Endothelial cell of umbilical vein (primary cell): Measurements from ENCODE around the gene ZNF385B.

Experiments
- CTCF ChIP-seq, 2 donors: IDR thresholded peaks; 1 replicate in 1 of 2; 2 replicates in 1 of 2; pipeline ENCODE4 v1.5.1; 2011; ENCODE audit warnings: low read length in 2 of 2, mild to moderate bottlenecking in 2 of 2, moderate library complexity in 2 of 2, control low read depth in 1 of 2, inconsistent platforms in 1 of 2, low read depth in 1 of 2; ENCODE audit not compliant: insufficient read depth in 1 of 2; ENCODE audit errors: extremely low read depth in 1 of 2
- EZH2 ChIP-seq: IDR thresholded peaks from 2 replicates; pipeline ENCODE4 v1.6.1; 2012; ENCODE audit warnings: borderline replicate concordance, low read depth, mild to moderate bottlenecking, moderate library complexity, low read length, inconsistent platforms; ENCODE audit not compliant: severe bottlenecking
- FOS ChIP-seq: IDR thresholded peaks from 2 replicates; pipeline ENCODE4 v1.6.1; 2011; ENCODE audit warnings: mild to moderate bottlenecking, low read length, moderate library complexity, borderline replicate concordance; ENCODE audit not compliant: insufficient read depth
- JUN ChIP-seq: IDR thresholded peaks from 2 replicates; pipeline ENCODE4 v1.6.1; 2011; ENCODE audit warnings: borderline replicate concordance, low read depth; ENCODE audit not compliant: insufficient read length, insufficient read depth
- POLR2A ChIP-seq: IDR thresholded peaks from 2 replicates; pipeline ENCODE4 v1.6.1; 2012; ENCODE audit warnings: low read depth, mild to moderate bottlenecking, control low read depth, low read length
- POLR2AphosphoS5 ChIP-seq: IDR thresholded peaks from 2 replicates; pipeline ENCODE4 v1.6.1; 2012; ENCODE audit warnings: low read depth, mild to moderate bottlenecking, control low read depth, low read length, moderate library complexity; ENCODE audit not compliant: insufficient read depth
- TF ChIP-seq, protein P1 (sequence below): IDR thresholded peaks from 2 replicates; pipeline ENCODE4 v1.6.1; 2011; ENCODE audit not compliant: insufficient read depth, insufficient read length

DNA sequence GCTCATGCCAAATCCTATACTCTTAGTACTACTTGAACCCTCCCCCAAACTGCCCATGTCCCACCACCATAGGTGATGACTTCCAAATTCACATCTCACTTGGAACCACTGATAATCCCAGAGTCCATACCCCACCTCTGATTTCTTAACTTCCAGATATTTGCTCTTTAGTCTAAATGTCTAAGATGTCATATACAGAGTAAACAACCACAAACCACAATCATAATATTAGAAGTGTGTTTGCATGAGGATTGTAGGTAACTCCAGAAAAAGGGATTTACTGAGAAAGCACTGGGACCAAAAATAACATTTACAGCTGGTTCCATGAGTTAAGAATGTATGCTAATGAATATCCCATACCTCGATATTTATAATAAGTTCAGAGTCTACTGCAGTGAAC lies 146.2 kb downstream of the ZNF385B start:
- TF ChIP-seq POLR2A (no peak), CTCF (IDR thresholded peaks at IDR 0.05; ENCODE audit: extremely low read depth in 1 of 2, insufficient read depth in 1 of 2, low read depth in 1 of 2, low read length in 2 of 2) (no peak), FOS (no peak), POLR2AphosphoS5 (no peak), EZH2 (no peak), JUN (no peak)
- TF ChIP-seq, protein P1, sequence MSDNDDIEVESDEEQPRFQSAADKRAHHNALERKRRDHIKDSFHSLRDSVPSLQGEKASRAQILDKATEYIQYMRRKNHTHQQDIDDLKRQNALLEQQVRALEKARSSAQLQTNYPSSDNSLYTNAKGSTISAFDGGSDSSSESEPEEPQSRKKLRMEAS: no peak
